NOMO-1 treated with DMSO at 0.1 percent for 48 hours (cell line): Measurements from ENCODE around the gene ZNF81.
A peak's percentile ranks its signal among the peaks of the same experiment; 100 is the strongest.
"Not testable (repeated sequence)": the region's sequence is repeated elsewhere in the genome, so short reads cannot be mapped to it uniquely, and the experiment has no call there.

Experiments used
- DNase-seq: peaks from one replicate; lab custom pipeline; 2025; ENCODE audit not compliant: unreplicated experiment; lab: John Stamatoyannopoulos, UW

The ZNF81 gene

GRCh38 chrX:47843363-47843762 is 6.7 kb downstream of the ZNF81 start:
- no peak for DNase-seq

- DNase-seq = no peak
These were observed 7.4 kb downstream of the ZNF81 start for GRCh38 chrX:47844117-47844516.

- no peak for DNase-seq
These were observed 9.3 kb downstream of the ZNF81 start for GRCh38 chrX:47846040-47846439.

- DNase-seq = no peak
These were observed 13.1 kb downstream of the ZNF81 start for GRCh38 chrX:47849778-47850177.

- not testable (repeated sequence) for DNase-seq
These were observed 13.7 kb downstream of the ZNF81 start for GRCh38 chrX:47850389-47850788.

- DNase-seq = no peak
These were observed 14.2 kb downstream of the ZNF81 start for GRCh38 chrX:47850901-47851300.

GRCh38 chrX:47854474-47854873 is 17.8 kb downstream of the ZNF81 start:
- no peak for DNase-seq

- no peak for DNase-seq
These were observed 23.0 kb downstream of the ZNF81 start for GRCh38 chrX:47859686-47860085.

- DNase-seq = no peak
These were observed 26.0 kb downstream of the ZNF81 start for GRCh38 chrX:47862680-47863079.

GRCh38 chrX:47863187-47863586 is 26.5 kb downstream of the ZNF81 start:
- DNase-seq = no peak

- DNase-seq = no peak
These were observed 27.6 kb downstream of the ZNF81 start for GRCh38 chrX:47864300-47864699.

- no peak for DNase-seq
These were observed 28.1 kb downstream of the ZNF81 start for GRCh38 chrX:47864785-47865184.

- DNase-seq = no peak
These were observed 36.4 kb downstream of the ZNF81 start for GRCh38 chrX:47873123-47873522.

GRCh38 chrX:47877327-47877726 is 40.6 kb downstream of the ZNF81 start:
- DNase-seq = no peak

- no peak for DNase-seq
These were observed 41.5 kb downstream of the ZNF81 start for GRCh38 chrX:47878198-47878597.

- DNase-seq = no peak
These were observed 42.8 kb downstream of the ZNF81 start for GRCh38 chrX:47879463-47879862.

GRCh38 chrX:47880927-47881326 is 44.2 kb downstream of the ZNF81 start:
- no peak for DNase-seq

- DNase-seq = no peak
These were observed 48.8 kb downstream of the ZNF81 start for GRCh38 chrX:47885501-47885900.

- DNase-seq = no peak
These were observed 61.3 kb downstream of the ZNF81 start for GRCh38 chrX:47898024-47898423.

GRCh38 chrX:47900833-47901232 is 64.1 kb downstream of the ZNF81 start:
- peak; percentile 44 for DNase-seq

GRCh38 chrX:47902161-47902560 is 65.5 kb downstream of the ZNF81 start:
- DNase-seq = no peak

- DNase-seq = no peak
These were observed 79.3 kb downstream of the ZNF81 start for GRCh38 chrX:47915886-47916493.

GRCh38 chrX:47918274-47918673 is 81.6 kb downstream of the ZNF81 start:
- DNase-seq = no peak
